DND-41 (cell line): ENCODE results near the gene THSD7B.

ENCODE experiments used
- ATAC-seq: fragments of 200-7000 bp; cut with Tn5 transposase; 3 replicates; pipeline ENCODE4 v1.9.1; 2021; ENCODE audit warnings: low read depth; ENCODE audit not compliant: insufficient read depth
- DNase-seq: peaks from one replicate; pipeline ENCODE4 v3.0.0-alpha.2; 2020
- H2AFZ ChIP-seq: 2 replicates; pipeline ENCODE4 v1.6.0; 2012; ENCODE audit warnings: low read depth, low read length
- H3K27ac ChIP-seq: 2 replicates; pipeline ENCODE4 v1.5.1; 2012; ENCODE audit warnings: low read length, inconsistent platforms
- H3K27me3 ChIP-seq: fragments of 200-600 bp; sonication (generic); 2 replicates; pipeline ENCODE4 v1.6.0; 2012; ENCODE audit warnings: low read length, mild to moderate bottlenecking, inconsistent platforms; ENCODE audit not compliant: insufficient read depth, poor library complexity
- H3K36me3 ChIP-seq: 2 replicates; pipeline ENCODE4 v1.5.1; 2012; ENCODE audit warnings: low read length, inconsistent platforms; ENCODE audit not compliant: insufficient read depth
- H3K4me1 ChIP-seq: 2 replicates; pipeline ENCODE4 v1.5.1; 2012; ENCODE audit warnings: mild to moderate bottlenecking, low read length; ENCODE audit not compliant: insufficient read depth
- H3K4me2 ChIP-seq: 2 replicates; pipeline ENCODE4 v1.6.0; 2012; ENCODE audit warnings: mild to moderate bottlenecking, moderate library complexity, low read length, inconsistent platforms; ENCODE audit not compliant: insufficient read depth
- H3K4me3 ChIP-seq, 2 experiments: fragments of 200-600 bp in 1 of 2; shearing (Covaris generic) in 1 of 2; 2 replicates each; pipeline ENCODE4 v1.5.1; 2012 to 2016; ENCODE audit warnings: inconsistent platforms in 2 of 2, low read length in 2 of 2, mild to moderate bottlenecking in 2 of 2, low read depth in 1 of 2, moderate library complexity in 1 of 2
- H3K79me2 ChIP-seq: 2 replicates; pipeline ENCODE4 v1.6.0; 2012; ENCODE audit warnings: low read length, inconsistent platforms; ENCODE audit not compliant: insufficient read depth
- H3K9ac ChIP-seq: 2 replicates; pipeline ENCODE4 v1.6.0; 2012; ENCODE audit warnings: low read depth, mild to moderate bottlenecking, inconsistent platforms, low read length, moderate library complexity
- H3K9me3 ChIP-seq: 2 replicates; pipeline ENCODE4 v1.5.1; 2012; ENCODE audit warnings: low read length, moderate library complexity, mild to moderate bottlenecking, inconsistent platforms; ENCODE audit not compliant: insufficient read depth, severe bottlenecking
- H4K20me1 ChIP-seq: 2 replicates; pipeline ENCODE4 v1.6.0; 2012; ENCODE audit warnings: low read length; ENCODE audit not compliant: insufficient read depth
- CTCF ChIP-seq: IDR thresholded peaks from 2 replicates; pipeline ENCODE4 v1.5.1; 2012; ENCODE audit warnings: borderline replicate concordance, low read length, moderate library complexity, mild to moderate bottlenecking; ENCODE audit not compliant: poor library complexity, severe bottlenecking; ENCODE audit errors: extremely low read depth
- EZH2 ChIP-seq: IDR thresholded peaks from 3 replicates; pipeline ENCODE4 v1.6.1; 2012; ENCODE audit warnings: borderline replicate concordance, low read depth, mild to moderate bottlenecking, moderate library complexity, low read length, inconsistent platforms; ENCODE audit not compliant: severe bottlenecking

THSD7B gene

GRCh38 chr2:137252934-137253333, 487.6 kb downstream of the THSD7B start:
- no peak for TF ChIP-seq EZH2
- no peak for TF ChIP-seq CTCF
- H3K9ac ChIP-seq: no peak overlapping the region
- H3K79me2 ChIP-seq: no peaks in the 10 kb centered on the region
- no peak overlapping the region for H3K4me3 ChIP-seq
- H2AFZ ChIP-seq: no peak overlapping the region
- no peak for ATAC-seq
- DNase-seq: no peak
- H3K36me3 ChIP-seq: no peaks in the 10 kb centered on the region
- H3K4me2 ChIP-seq: no peak overlapping the region
- no peaks in the 10 kb centered on the region for H3K4me1 ChIP-seq
- no peaks in the 10 kb centered on the region for H3K27me3 ChIP-seq
- H3K9me3 ChIP-seq: no peaks in the 10 kb centered on the region
- H4K20me1 ChIP-seq: no peaks in the 10 kb centered on the region
- H3K27ac ChIP-seq: no peak overlapping the region

- Histone ChIP-seq H2AFZ (no peak overlapping the region), H3K9me3 (no peaks in the 10 kb centered on the region), H3K4me1 (no peaks in the 10 kb centered on the region), H3K36me3 (no peaks in the 10 kb centered on the region), H3K4me2 (no peak overlapping the region), H4K20me1 (no peaks in the 10 kb centered on the region), H3K27me3 (no peaks in the 10 kb centered on the region), H3K9ac (no peak overlapping the region), H3K79me2 (no peaks in the 10 kb centered on the region), H3K27ac (no peak overlapping the region), H3K4me3 (no peak overlapping the region)
- DNase-seq (no peak), ATAC-seq (no peak)
- TF ChIP-seq CTCF: no peak
- TF ChIP-seq EZH2: no peak
These were observed 488.7 kb downstream of the THSD7B start for GRCh38 chr2:137254052-137254451.

- ATAC-seq: no peak
- Histone ChIP-seq H3K27ac (no peak overlapping the region), H3K79me2 (no peaks in the 10 kb centered on the region), H3K4me3 (no peak overlapping the region), H3K9me3 (no peaks in the 10 kb centered on the region), H3K36me3 (no peaks in the 10 kb centered on the region), H3K9ac (no peak overlapping the region), H3K27me3 (no peaks in the 10 kb centered on the region), H4K20me1 (no peaks in the 10 kb centered on the region), H2AFZ (no peak overlapping the region), H3K4me2 (no peak overlapping the region), H3K4me1 (no peaks in the 10 kb centered on the region)
- DNase-seq: no peak
- TF ChIP-seq CTCF: no peak
- TF ChIP-seq EZH2: no peak
These were observed 490.0 kb downstream of the THSD7B start for GRCh38 chr2:137255345-137255744.

- H3K36me3 ChIP-seq: no peaks in the 10 kb centered on the region
- no peaks in the 10 kb centered on the region for H4K20me1 ChIP-seq
- H2AFZ ChIP-seq: no peak overlapping the region
- H3K4me2 ChIP-seq: no peak overlapping the region
- no peak overlapping the region for H3K27ac ChIP-seq
- no peaks in the 10 kb centered on the region for H3K9me3 ChIP-seq
- no peaks in the 10 kb centered on the region for H3K4me1 ChIP-seq
- H3K9ac ChIP-seq: no peak overlapping the region
- ATAC-seq (no peak), DNase-seq (no peak)
- H3K27me3 ChIP-seq: no peaks in the 10 kb centered on the region
- no peaks in the 10 kb centered on the region for H3K79me2 ChIP-seq
- TF ChIP-seq EZH2: no peak
- no peak for TF ChIP-seq CTCF
- no peak overlapping the region for H3K4me3 ChIP-seq
These were observed 490.6 kb downstream of the THSD7B start for GRCh38 chr2:137255990-137256389.
